K562 (cell line): ENCODE measurements around the gene CAMK2D. TPM values are rescaled to one million over a fixed set of nuclear protein-coding genes. Genes with fewer than 3 reads are reported as not detected.

Experiments
- ATAC-seq: fragments of 200-7000 bp; cut with Tn5 transposase; 3 replicates; pipeline ENCODE4 v1.9.1; 2020; ENCODE audit warnings: moderate library complexity
- BruUV-seq: library from RNA; stranded (reverse); fragments of 400-500 nt; replicated peaks from 2 replicates; lab custom pipeline; 2021; lab: Mats Ljungman, UMichigan
- CTCF ChIA-PET: fragments of 300-600 bp; formaldehyde crosslinking; extraction: SDS; loops from one replicate; lab custom pipeline; 2021; ENCODE audit warnings: low intra/inter-chr PET ratio; lab: Yijun Ruan, JAX
- POLR2A ChIA-PET: fragments of 300-600, 350-650 bp; sonication (Branson Sonifier 250); formaldehyde crosslinking; extraction: SDS; loops from one replicate; lab custom pipeline; 2021; ENCODE audit warnings: antibody characterized with exemption, inconsistent platforms; lab: Yijun Ruan, JAX
- DNase-seq, 4 experiments: peaks; one replicate each; pipeline versions ENCODE4 v3.0.0 to v3.0.0-alpha.2; 2011 to 2018; ENCODE audit warnings: low spot score in 3 of 4, mixed read lengths in 3 of 4; ENCODE audit errors: extremely low read depth in 1 of 4
- FAIRE-seq: peaks from 2 replicates; lab custom pipeline; 2011; peaks lifted over from hg19 to GRCh38; lab: Jason Lieb, UNC
- H2AFZ ChIP-seq: 2 replicates; pipeline ENCODE4 v1.6.0; 2011; ENCODE audit warnings: low read depth, low read length, control low read depth, inconsistent platforms
- H3K27ac ChIP-seq: fragments of 200-600 bp; 3 replicates; pipeline ENCODE4 v1.8.0; 2011; ENCODE audit warnings: low read depth, mild to moderate bottlenecking, control low read depth, inconsistent platforms, low read length, moderate library complexity, mixed read lengths; ENCODE audit errors: extremely low read depth
- H3K27me3 ChIP-seq, 2 experiments: fragments of 300-600 bp in 1 of 2; 2 replicates in 1 of 2; 3 replicates in 1 of 2; pipeline versions ENCODE4 v1.6.0 to v1.8.0; 2011; ENCODE audit warnings: inconsistent platforms in 2 of 2, low read length in 2 of 2, mild to moderate bottlenecking in 1 of 2, mixed read lengths in 1 of 2, moderate library complexity in 1 of 2; ENCODE audit not compliant: control insufficient read depth in 2 of 2, insufficient read depth in 2 of 2
- H3K36me3 ChIP-seq: fragments of 300-600 bp; 3 replicates; pipeline ENCODE4 v1.8.0; 2011; ENCODE audit warnings: mild to moderate bottlenecking, low read length, inconsistent platforms; ENCODE audit not compliant: control insufficient read depth, insufficient read depth
- H3K4me1 ChIP-seq, 2 experiments: fragments of 200-600 bp in 1 of 2; replicated peaks in 1 of 2; 2 replicates in 1 of 2; 3 replicates in 1 of 2; pipeline versions ENCODE4 v1.5.1 to v1.8.0; 2011; ENCODE audit warnings: inconsistent platforms in 2 of 2, low read length in 2 of 2, mild to moderate bottlenecking in 1 of 2, mixed read lengths in 1 of 2, moderate library complexity in 1 of 2; ENCODE audit not compliant: control insufficient read depth in 2 of 2, insufficient read depth in 2 of 2
- H3K4me2 ChIP-seq: 2 replicates; pipeline ENCODE4 v1.6.1; 2011; ENCODE audit warnings: low read length, control low read depth, inconsistent platforms, mixed read lengths; ENCODE audit not compliant: insufficient read depth
- H3K4me3 ChIP-seq: fragments of 200-600 bp; sonication (generic), shearing (Covaris generic); 2 replicates; pipeline ENCODE4 v1.5.1; 2016; ENCODE audit warnings: control low read depth, inconsistent platforms
- H3K79me2 ChIP-seq: fragments of 200-600 bp; 3 replicates; pipeline ENCODE4 v1.8.0; 2011; ENCODE audit warnings: low read length, inconsistent platforms; ENCODE audit not compliant: control insufficient read depth, insufficient read depth
- H3K9ac ChIP-seq, 2 experiments: 2 replicates each; pipeline versions ENCODE4 v1.6.0 to v1.6.1; 2011; ENCODE audit warnings: low read depth in 2 of 2, low read length in 2 of 2, control low read depth in 1 of 2, inconsistent platforms in 1 of 2, mild to moderate bottlenecking in 1 of 2, mixed read lengths in 1 of 2; ENCODE audit not compliant: insufficient read depth in 1 of 2
- H3K9me1 ChIP-seq: one replicate; pipeline ENCODE4 v1.6.0; 2011; ENCODE audit warnings: inconsistent platforms, mild to moderate bottlenecking, low read length, moderate library complexity; ENCODE audit not compliant: control insufficient read depth, insufficient read depth
- H3K9me3 ChIP-seq: replicated peaks from 2 replicates; pipeline ENCODE4 v1.5.1; 2011; ENCODE audit warnings: low read depth, low read length, inconsistent platforms; ENCODE audit not compliant: control insufficient read depth, insufficient read depth
- H4K20me1 ChIP-seq: replicated peaks from 2 replicates; pipeline ENCODE4 v1.6.1; 2011; ENCODE audit warnings: low read length, inconsistent platforms, mixed read lengths; ENCODE audit not compliant: control insufficient read depth, insufficient read depth
- ATF7 ChIP-seq: fragments of 450-650 bp; IDR thresholded peaks from 2 replicates; pipeline ENCODE4 v1.7.1; 2014; ENCODE audit warnings: mild to moderate bottlenecking, moderate library complexity
- CBFB ChIP-seq: sonication (generic); formaldehyde crosslinking; IDR thresholded peaks from 2 replicates; pipeline ENCODE4 v1.4.0; 2020; ENCODE audit warnings: mild to moderate bottlenecking, missing genetic modification reagents
- ESRRB ChIP-seq: fragments of 250-450 bp; sonication (Bioruptor Pico); IDR thresholded peaks from 2 replicates; pipeline ENCODE4 v1.5.0; 2020; ENCODE audit warnings: mild to moderate bottlenecking, moderate library complexity, borderline replicate concordance
- HNRNPUL1 ChIP-seq: fragments of 200-400 bp; formaldehyde crosslinking; IDR thresholded peaks from 2 replicates; pipeline ENCODE4 v1.6.1; 2017; ENCODE audit warnings: low read length
- MEIS2 ChIP-seq: fragments of 450-650 bp; IDR thresholded peaks from 2 replicates; pipeline ENCODE4 v1.6.1; 2014; ENCODE audit warnings: mild to moderate bottlenecking; ENCODE audit not compliant: partially characterized antibody
- MTA2 ChIP-seq: fragments of 450-650 bp; IDR thresholded peaks from 2 replicates; pipeline ENCODE4 v1.6.1; 2016; ENCODE audit warnings: low read depth
- NCOA2 ChIP-seq, 2 experiments: fragments of 450-650 bp; IDR thresholded peaks; 2 replicates each; pipeline ENCODE4 v1.6.1; 2018; ENCODE audit warnings: mild to moderate bottlenecking in 2 of 2, moderate library complexity in 1 of 2; ENCODE audit not compliant: partially characterized antibody in 2 of 2
- NR2C1 ChIP-seq, 2 experiments: fragments of 450-650 bp; IDR thresholded peaks; 2 replicates each; pipeline ENCODE4 v1.6.1; 2017; ENCODE audit warnings: mild to moderate bottlenecking in 2 of 2, antibody characterized with exemption in 1 of 2, inconsistent platforms in 1 of 2, missing compliant biosample characterization in 1 of 2, missing genetic modification characterization in 1 of 2
- OTX1 ChIP-seq: fragments of 450-650 bp; formaldehyde crosslinking; IDR thresholded peaks from 2 replicates; pipeline ENCODE4 v1.4.0; 2022; ENCODE audit warnings: mild to moderate bottlenecking
- SAP30 ChIP-seq: fragments of 200-600 bp; sonication (generic); IDR thresholded peaks from 2 replicates; pipeline ENCODE4 v1.6.1; 2012; ENCODE audit warnings: borderline replicate concordance, low read depth, mild to moderate bottlenecking, moderate library complexity, low read length, control low read depth, inconsistent platforms; ENCODE audit not compliant: insufficient read depth, poor library complexity, severe bottlenecking
- SNAPC5 ChIP-seq: fragments of 250-450 bp; sonication (Bioruptor Pico); IDR thresholded peaks from 2 replicates; pipeline ENCODE4 v1.8.0; 2021; ENCODE audit warnings: moderate library complexity, mild to moderate bottlenecking, inconsistent platforms
- SOX6 ChIP-seq: fragments of 450-650 bp; IDR thresholded peaks from 2 replicates; pipeline ENCODE4 v1.6.1; 2014; ENCODE audit warnings: mild to moderate bottlenecking
- USF1 ChIP-seq: sonication (generic); formaldehyde crosslinking; IDR thresholded peaks from 2 replicates; pipeline ENCODE4 v1.9.0; 2022; ENCODE audit warnings: mild to moderate bottlenecking, missing genetic modification reagents
- ZNF184 ChIP-seq: sonication (generic); formaldehyde crosslinking; IDR thresholded peaks from 2 replicates; pipeline ENCODE4 v1.5.0; 2020; ENCODE audit warnings: missing genetic modification reagents
- WGBS: fragments of 100-300 bp; shearing (Covaris generic); methylation state at CpG from one replicate; pipeline ENCODE4 v1.1.6; 2016; ENCODE audit warnings: low coverage, mixed read lengths; ENCODE audit not compliant: insufficient coverage; ENCODE audit errors: missing lambda C conversion rate; 5-methylcytosine and 5-hydroxymethylcytosine counted together
- in situ Hi-C: fragments of 300-500 bp; cut with MboI; formaldehyde crosslinking; loops from 4 replicates; pipeline ENCODE4 v1.15.0; 2018; ENCODE audit warnings: inconsistent platforms, mixed read lengths
- intact Hi-C: fragments of 100-400 bp; cut with micrococcal nuclease; formaldehyde crosslinking; loops from 2 replicates; pipeline ENCODE4 v1.14.2; 2022
- polyA plus RNA-seq, 8 experiments: library from polyadenylated mRNA; depleted of rRNA in 4 of 8; stranded (reverse) in 5 of 8; unstranded in 3 of 8; fragments of >200 nt; fragmentation: Nextera tagmentation in 2 of 8; fragmentation: Illumina TruSeq in 1 of 8; extraction: Ambion mirVana in 2 of 8; extraction: Trizol in 1 of 8; gene quantifications; 2 replicates each; pipeline versions ENCODE4 v1.2.1 to v1.2.3, GENCODE V29; 2011 to 2014; ENCODE audit warnings: inconsistent platforms in 1 of 8, missing spikeins in 1 of 8
- total RNA-seq, 7 experiments: library from RNA; depleted of rRNA in 6 of 7; stranded (reverse); fragments of >200 nt in 6 of 7; fragmentation: Illumina TruSeq in 2 of 7; extraction: Trizol in 2 of 7; gene quantifications; 2 replicates each; pipeline versions ENCODE4 v1.2.1 to v1.2.3, GENCODE V29; 2011 to 2021; ENCODE audit warnings: low replicate concordance in 1 of 7
- TF ChIP-seq, protein P1 (sequence below): sonication (generic); formaldehyde crosslinking; IDR thresholded peaks from 2 replicates; pipeline ENCODE4 v1.8.0; 2022; ENCODE audit warnings: missing genetic modification reagents, mild to moderate bottlenecking, moderate library complexity, borderline replicate concordance

CAMK2D gene
- total and polyA plus RNA-seq, 9 of the 15 experiments (the other 6 are each of a cell fraction or from before 2014, with no cell fraction given), result 0.01 to 0.33 (median 0.04) TPM; not detected in 2

- Histone ChIP-seq H3K9me1 (no peaks in the 10 kb centered on the region), H3K4me2 (no peak overlapping the region), H3K9ac (no peak overlapping the region), H3K27me3 (no peaks in the 10 kb centered on the region), H3K4me1 (no peaks in the 10 kb centered on the region), H3K9me3 (no peaks in the 10 kb centered on the region), H3K4me3 (no peak overlapping the region), H3K36me3 (no peaks in the 10 kb centered on the region), H3K79me2 (no peaks in the 10 kb centered on the region), H4K20me1 (no peaks in the 10 kb centered on the region), H3K27ac (no peak overlapping the region), H2AFZ (no peak overlapping the region)
- intact Hi-C loops, result no loop called here
- DNase-seq (no peak), FAIRE-seq (no peak), ATAC-seq (no peak)
- WGBS, result 3% methylated on average over 4 of the region's 4 CpGs
- ChIA-PET CTCF (no interaction called here), POLR2A (no interaction called here)
- in situ Hi-C loops, result no loop called here
- BruUV-seq, result no TSS peak
- TF ChIP-seq SOX6, result no peak
- no peak for TF ChIP-seq USF1 (CRISPR knock-in tag)
- TF ChIP-seq HNRNPUL1, result no peak
- TF ChIP-seq ZNF184, result no peak
- TF ChIP-seq CBFB, result no peak
- TF ChIP-seq SNAPC5 (CRISPR knock-in tag), result no peak
- no peak for TF ChIP-seq ESRRB (CRISPR knock-in tag)
- no peak for TF ChIP-seq ATF7
- TF ChIP-seq MTA2, result no peak
- TF ChIP-seq SAP30, result no peak
- no peak for TF ChIP-seq OTX1 (CRISPR knock-in tag)
- no peak for TF ChIP-seq NR2C1 (IDR thresholded peaks at IDR 0.05)
- TF ChIP-seq NR2C1 (tag; IDR thresholded peaks at IDR 0.05), result no peak
- TF ChIP-seq, protein P1, sequence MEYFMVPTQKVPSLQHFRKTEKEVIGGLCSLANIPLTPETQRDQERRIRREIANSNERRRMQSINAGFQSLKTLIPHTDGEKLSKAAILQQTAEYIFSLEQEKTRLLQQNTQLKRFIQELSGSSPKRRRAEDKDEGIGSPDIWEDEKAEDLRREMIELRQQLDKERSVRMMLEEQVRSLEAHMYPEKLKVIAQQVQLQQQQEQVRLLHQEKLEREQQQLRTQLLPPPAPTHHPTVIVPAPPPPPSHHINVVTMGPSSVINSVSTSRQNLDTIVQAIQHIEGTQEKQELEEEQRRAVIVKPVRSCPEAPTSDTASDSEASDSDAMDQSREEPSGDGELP, result no peak
- TF ChIP-seq NCOA2 (IDR thresholded peaks at IDR 0.05; ENCODE audit: partially characterized antibody in 2 of 2), result no peak
- TF ChIP-seq MEIS2, result no peak
Measured at GRCh38 chr4:113556382-113557134, 205.0 kb downstream of the CAMK2D start.
